Liver (tissue), 9 donors: Measurements from ENCODE around the gene EML5. TPM values are rescaled to one million over a fixed set of nuclear protein-coding genes. Genes with fewer than 3 reads are reported as not detected.

ENCODE experiments used
- DNase-seq: peaks from one replicate; pipeline ENCODE4 v3.0.0-alpha.2; 2017; ENCODE audit warnings: low spot score
- H3K27ac ChIP-seq, 2 donors: one replicate each; pipeline ENCODE4 v1.7.0; 2013; ENCODE audit warnings: inconsistent platforms in 2 of 2, low read length in 2 of 2, control low read depth in 1 of 2, low read depth in 1 of 2, mild to moderate bottlenecking in 1 of 2
- H3K27me3 ChIP-seq, 4 donors: one replicate each; pipeline versions ENCODE4 v1.6.1 to v1.7.0; 2013; ENCODE audit warnings: low read length in 3 of 4, inconsistent platforms in 1 of 4, mild to moderate bottlenecking in 1 of 4, moderate library complexity in 1 of 4; ENCODE audit not compliant: control insufficient read depth in 4 of 4, insufficient read depth in 4 of 4
- H3K36me3 ChIP-seq, 4 donors: one replicate each; pipeline versions ENCODE4 v1.6.1 to v1.7.0; 2013; ENCODE audit warnings: low read length in 3 of 4, mild to moderate bottlenecking in 3 of 4, low read depth in 1 of 4, moderate library complexity in 1 of 4; ENCODE audit not compliant: control insufficient read depth in 4 of 4, insufficient read depth in 3 of 4
- H3K4me1 ChIP-seq, 4 donors: one replicate each; pipeline versions ENCODE4 v1.6.1 to v1.7.0; 2013; ENCODE audit warnings: low read length in 3 of 4, mild to moderate bottlenecking in 3 of 4, moderate library complexity in 1 of 4; ENCODE audit not compliant: control insufficient read depth in 4 of 4, insufficient read depth in 4 of 4
- H3K4me3 ChIP-seq, 3 donors: one replicate each; pipeline versions ENCODE4 v1.6.1 to v1.7.0; 2013; ENCODE audit warnings: low read length in 3 of 3, control low read depth in 1 of 3, low read depth in 1 of 3, mild to moderate bottlenecking in 1 of 3
- H3K9ac ChIP-seq, 2 donors: one replicate each; pipeline ENCODE4 v1.7.0; 2013; ENCODE audit warnings: low read length in 2 of 2, mild to moderate bottlenecking in 2 of 2, moderate library complexity in 2 of 2, control low read depth in 1 of 2, low read depth in 1 of 2
- H3K9me3 ChIP-seq, 4 donors: one replicate each; pipeline versions ENCODE4 v1.6.1 to v1.7.0; 2013; ENCODE audit warnings: low read length in 3 of 4; ENCODE audit not compliant: control insufficient read depth in 4 of 4
- ATF3 ChIP-seq: IDR thresholded peaks from 2 replicates; pipeline ENCODE4 v1.6.1; 2016; ENCODE audit warnings: antibody characterized with exemption
- CTCF ChIP-seq: fragments of 150-350 bp; IDR thresholded peaks from 2 replicates; pipeline ENCODE4 v1.5.1; 2017; ENCODE audit warnings: improper control_type of control experiment, low read depth, low read length; ENCODE audit not compliant: missing input control
- EGR1 ChIP-seq, 2 donors: IDR thresholded peaks; 2 replicates each; pipeline ENCODE4 v1.6.1; 2016 to 2018; ENCODE audit warnings: antibody characterized with exemption in 2 of 2, low read depth in 2 of 2
- FOXA1 ChIP-seq: IDR thresholded peaks from 2 replicates; pipeline ENCODE4 v1.6.1; 2016; ENCODE audit warnings: antibody characterized with exemption
- FOXA2 ChIP-seq: IDR thresholded peaks from 2 replicates; pipeline ENCODE4 v1.6.1; 2016; ENCODE audit warnings: antibody characterized with exemption
- GABPA ChIP-seq, 2 donors: IDR thresholded peaks in 1 of 2; conservative IDR thresholded peaks in 1 of 2; 2 replicates each; pipeline ENCODE4 v1.6.1; 2016; ENCODE audit warnings: antibody characterized with exemption in 2 of 2, mild to moderate bottlenecking in 1 of 2, moderate library complexity in 1 of 2
- HNF4A ChIP-seq, 2 donors: conservative IDR thresholded peaks; 2 replicates each; pipeline ENCODE4 v1.6.1; 2016; ENCODE audit warnings: antibody characterized with exemption in 2 of 2, mild to moderate bottlenecking in 2 of 2
- HNF4G ChIP-seq: IDR thresholded peaks from 2 replicates; pipeline ENCODE4 v1.6.1; 2016; ENCODE audit warnings: antibody characterized with exemption
- MAX ChIP-seq: IDR thresholded peaks from 2 replicates; pipeline ENCODE4 v1.6.1; 2016; ENCODE audit warnings: antibody characterized with exemption
- NR2F2 ChIP-seq: IDR thresholded peaks from 2 replicates; pipeline ENCODE4 v1.6.1; 2016; ENCODE audit warnings: antibody characterized with exemption
- RAD21 ChIP-seq, 2 donors: IDR thresholded peaks; 2 replicates each; pipeline ENCODE4 v1.6.1; 2016; ENCODE audit warnings: antibody characterized with exemption in 2 of 2, mild to moderate bottlenecking in 2 of 2
- ZBTB33 ChIP-seq: IDR thresholded peaks from 2 replicates; pipeline ENCODE4 v1.6.1; 2016; ENCODE audit warnings: antibody characterized with exemption
- WGBS: extraction: QIAGEN DNeasy Blood & Tissue Kit; methylation state at CpG from one replicate; pipeline ENCODE4 v1.1.7; 2013; 5-methylcytosine and 5-hydroxymethylcytosine counted together
- polyA plus RNA-seq, 2 donors: library from polyadenylated mRNA; stranded (reverse) in 1 of 2; unstranded in 1 of 2; fragments of 200-250 nt in 1 of 2; fragments of >200 nt in 1 of 2; fragmentation: Nextera tagmentation in 1 of 2; extraction: Ambion mirVana in 1 of 2; gene quantifications; one replicate each; pipeline versions ENCODE4 v1.2.1 to v1.2.3, GENCODE V29; 2013 to 2015
- total RNA-seq, 2 donors: library from RNA; depleted of rRNA; stranded (reverse); fragments of >200 nt; gene quantifications; one replicate each; pipeline ENCODE4 v1.2.3, GENCODE V29; 2014
- donor health status: healthy.
- donor health status: healthy.
- donor health status: healthy.
- donor health status: healthy.
- donor health status: healthy.

Gene EML5
- total and polyA plus RNA-seq, 4 donors = 0.09 to 3.8 (median 0.55) TPM

- 31% methylated on average over 4 of the region's 4 CpGs for WGBS
- DNase-seq = peak; percentile 42
- no peak for TF ChIP-seq HNF4A (conservative IDR thresholded peaks at IDR 0.05)
- peak; percentile 84 for TF ChIP-seq CTCF
- peak; percentile 94 to 98 for TF ChIP-seq RAD21 (IDR thresholded peaks at IDR 0.05)
- peaks cover 0 to 4% (median 2%) of the 10 kb centered on the region in 4 donors for H3K4me1 ChIP-seq
- no peak overlapping the region for H3K27ac ChIP-seq
- H3K4me3 ChIP-seq = no peak overlapping the region
- H3K27me3 ChIP-seq = no peaks in the 10 kb centered on the region
- no peaks in the 10 kb centered on the region for H3K9me3 ChIP-seq
- H3K9ac ChIP-seq = no peak overlapping the region
- no peaks in the 10 kb centered on the region for H3K36me3 ChIP-seq
Observed at GRCh38 chr14:88667555-88668273, 125.0 kb downstream of the EML5 start.

- H3K4me1 ChIP-seq = no peaks in the 10 kb centered on the region
- no peak for DNase-seq
Observed at GRCh38 chr14:88660056-88660455, 132.7 kb downstream of the EML5 start.

GRCh38 chr14:88639221-88639620 is 153.5 kb downstream of the EML5 start:
- WGBS = 95% methylated on average over 1 of the region's 1 CpG
- DNase-seq = no peak

More at GRCh38 chr14:88660056-88660455, 132.7 kb downstream of the EML5 start:
- Histone ChIP-seq H3K9ac (no peak overlapping the region), H3K27ac (no peak overlapping the region), H3K27me3 (no peaks in the 10 kb centered on the region), H3K9me3 (no peaks in the 10 kb centered on the region), H3K4me3 (no peak overlapping the region), H3K36me3 (no peaks in the 10 kb centered on the region)
- 79% methylated on average over 5 of the region's 5 CpGs for WGBS
- TF ChIP-seq FOXA2 (no peak), ZBTB33 (no peak)

More at GRCh38 chr14:88639221-88639620, 153.5 kb downstream of the EML5 start:
- TF ChIP-seq ZBTB33 = no peak
- no peak for TF ChIP-seq FOXA1
- TF ChIP-seq MAX = no peak
- no peak for TF ChIP-seq EGR1 (IDR thresholded peaks at IDR 0.05; ENCODE audit: low read depth in 2 of 2)
- TF ChIP-seq HNF4G = no peak
- TF ChIP-seq ATF3 = no peak
- no peak for TF ChIP-seq NR2F2
- no peak for TF ChIP-seq GABPA (IDR thresholded peaks at IDR 0.05 in 1 of 2, conservative IDR thresholded peaks at IDR 0.05 in 1 of 2)
- TF ChIP-seq CTCF = no peak
- H3K9ac ChIP-seq = no peak overlapping the region
- no peaks in the 10 kb centered on the region for H3K27me3 ChIP-seq
- H3K36me3 ChIP-seq = no peaks in the 10 kb centered on the region
- no peaks in the 10 kb centered on the region for H3K4me1 ChIP-seq
- peaks cover 0 to 12% (median 0%) of the 10 kb centered on the region in 4 donors for H3K9me3 ChIP-seq
- H3K4me3 ChIP-seq = no peak overlapping the region
- H3K27ac ChIP-seq = no peak overlapping the region
